ENCODE measurements around the gene CST4.

DNA sequence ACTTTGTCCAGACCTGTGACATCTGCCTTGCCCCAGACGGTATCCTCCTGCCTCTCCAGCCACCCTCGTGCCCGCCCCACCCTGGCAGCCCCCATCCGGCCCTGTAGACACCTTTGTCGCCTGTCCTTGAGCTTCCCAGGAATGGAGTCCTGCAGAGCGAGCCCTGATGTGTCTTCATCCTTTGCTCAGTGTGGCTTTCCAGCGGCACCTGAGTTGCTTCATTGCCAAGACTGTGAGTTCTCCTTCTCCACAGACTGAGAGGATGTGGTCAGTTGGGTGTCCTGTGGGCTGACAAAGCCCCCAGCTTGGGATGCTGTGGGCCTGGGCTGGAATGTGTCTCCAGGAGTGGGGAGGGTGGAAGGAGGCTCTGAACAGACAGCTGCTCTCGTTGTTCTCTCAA is 1.7 kb upstream of the CST4 start:
- TF ChIP-seq, protein P1, sequence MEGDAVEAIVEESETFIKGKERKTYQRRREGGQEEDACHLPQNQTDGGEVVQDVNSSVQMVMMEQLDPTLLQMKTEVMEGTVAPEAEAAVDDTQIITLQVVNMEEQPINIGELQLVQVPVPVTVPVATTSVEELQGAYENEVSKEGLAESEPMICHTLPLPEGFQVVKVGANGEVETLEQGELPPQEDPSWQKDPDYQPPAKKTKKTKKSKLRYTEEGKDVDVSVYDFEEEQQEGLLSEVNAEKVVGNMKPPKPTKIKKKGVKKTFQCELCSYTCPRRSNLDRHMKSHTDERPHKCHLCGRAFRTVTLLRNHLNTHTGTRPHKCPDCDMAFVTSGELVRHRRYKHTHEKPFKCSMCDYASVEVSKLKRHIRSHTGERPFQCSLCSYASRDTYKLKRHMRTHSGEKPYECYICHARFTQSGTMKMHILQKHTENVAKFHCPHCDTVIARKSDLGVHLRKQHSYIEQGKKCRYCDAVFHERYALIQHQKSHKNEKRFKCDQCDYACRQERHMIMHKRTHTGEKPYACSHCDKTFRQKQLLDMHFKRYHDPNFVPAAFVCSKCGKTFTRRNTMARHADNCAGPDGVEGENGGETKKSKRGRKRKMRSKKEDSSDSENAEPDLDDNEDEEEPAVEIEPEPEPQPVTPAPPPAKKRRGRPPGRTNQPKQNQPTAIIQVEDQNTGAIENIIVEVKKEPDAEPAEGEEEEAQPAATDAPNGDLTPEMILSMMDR (IDR thresholded peaks at IDR 0.05) = no peak
- TF ChIP-seq EZH2 (IDR thresholded peaks at IDR 0.05) = no peak

All from neural progenitor cell (in vitro differentiated cells).